Erythroblast (primary cell): ENCODE measurements around the gene NAPB.

ENCODE experiments used
- GATA1 ChIP-seq: IDR thresholded peaks from 2 replicates; pipeline ENCODE4 v1.6.1; 2011; ENCODE audit warnings: low read depth, mild to moderate bottlenecking, control low read depth, low read length, moderate library complexity
- POLR2A ChIP-seq: IDR thresholded peaks from 2 replicates; pipeline ENCODE4 v1.6.1; 2011; ENCODE audit warnings: mild to moderate bottlenecking, low read length

- TF ChIP-seq POLR2A (no peak), GATA1 (no peak)
Measured at GRCh38 chr20:23381876-23382275, 39.4 kb downstream of the NAPB start.
